ENCODE data around the gene GNAI3. TPM values are rescaled to one million over a fixed set of nuclear protein-coding genes. Genes with fewer than 3 reads are reported as not detected.

The GNAI3 gene
- total and polyA plus RNA-seq, 2 of the 13 experiments (the other 11 are each of a cell fraction or from before 2014, with no cell fraction given): 4.3 to 9.0 TPM

GRCh38 chr1:109619576-109620400 lies 71.4 kb downstream of the GNAI3 start, which contains the start of the genes AMPD2 and GNAT2 (continued):
- TF ChIP-seq, protein P1, sequence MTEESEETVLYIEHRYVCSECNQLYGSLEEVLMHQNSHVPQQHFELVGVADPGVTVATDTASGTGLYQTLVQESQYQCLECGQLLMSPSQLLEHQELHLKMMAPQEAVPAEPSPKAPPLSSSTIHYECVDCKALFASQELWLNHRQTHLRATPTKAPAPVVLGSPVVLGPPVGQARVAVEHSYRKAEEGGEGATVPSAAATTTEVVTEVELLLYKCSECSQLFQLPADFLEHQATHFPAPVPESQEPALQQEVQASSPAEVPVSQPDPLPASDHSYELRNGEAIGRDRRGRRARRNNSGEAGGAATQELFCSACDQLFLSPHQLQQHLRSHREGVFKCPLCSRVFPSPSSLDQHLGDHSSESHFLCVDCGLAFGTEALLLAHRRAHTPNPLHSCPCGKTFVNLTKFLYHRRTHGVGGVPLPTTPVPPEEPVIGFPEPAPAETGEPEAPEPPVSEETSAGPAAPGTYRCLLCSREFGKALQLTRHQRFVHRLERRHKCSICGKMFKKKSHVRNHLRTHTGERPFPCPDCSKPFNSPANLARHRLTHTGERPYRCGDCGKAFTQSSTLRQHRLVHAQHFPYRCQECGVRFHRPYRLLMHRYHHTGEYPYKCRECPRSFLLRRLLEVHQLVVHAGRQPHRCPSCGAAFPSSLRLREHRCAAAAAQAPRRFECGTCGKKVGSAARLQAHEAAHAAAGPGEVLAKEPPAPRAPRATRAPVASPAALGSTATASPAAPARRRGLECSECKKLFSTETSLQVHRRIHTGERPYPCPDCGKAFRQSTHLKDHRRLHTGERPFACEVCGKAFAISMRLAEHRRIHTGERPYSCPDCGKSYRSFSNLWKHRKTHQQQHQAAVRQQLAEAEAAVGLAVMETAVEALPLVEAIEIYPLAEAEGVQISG (CRISPR knock-in tag; IDR thresholded peaks at IDR 0.05): peak; percentile 28; the same call in 1 of the 2 replicates
- TF ChIP-seq KDM3A (CRISPR knock-in tag; IDR thresholded peaks at IDR 0.05; ENCODE audit: low read depth) (no peak), ZNF225 (CRISPR knock-in tag; IDR thresholded peaks at IDR 0.05) (no peak), STAT5B (CRISPR knock-in tag; IDR thresholded peaks at IDR 0.05) (no peak), PATZ1 (CRISPR knock-in tag; IDR thresholded peaks at IDR 0.05) (peak; percentile 20; the same call in 1 of the 2 replicates), SSRP1 (CRISPR knock-in tag; IDR thresholded peaks at IDR 0.05) (no peak), ZNF746 (CRISPR knock-in tag; IDR thresholded peaks at IDR 0.05) (no peak), KDM2A (CRISPR knock-in tag; IDR thresholded peaks at IDR 0.05; ENCODE audit: borderline replicate concordance, low read depth) (peak; percentile 69; the same call in 1 of the 2 replicates), PPARG (CRISPR knock-in tag; conservative IDR thresholded peaks at IDR 0.05) (no peak), RBAK (CRISPR knock-in tag; IDR thresholded peaks at IDR 0.05) (no peak), ZSCAN21 (CRISPR knock-in tag; IDR thresholded peaks at IDR 0.05; ENCODE audit: borderline replicate concordance) (0 out of 2 replicates have a peak, but pooled peaks have one; percentile 64), ZNF326 (CRISPR knock-in tag; IDR thresholded peaks at IDR 0.05; ENCODE audit: borderline replicate concordance) (no peak), ATF7-NPFF (CRISPR knock-in tag; IDR thresholded peaks at IDR 0.05; ENCODE audit: low read depth) (peak; percentile 4; the same call in 1 of the 2 replicates), THAP9 (CRISPR knock-in tag; IDR thresholded peaks at IDR 0.05; ENCODE audit: borderline replicate concordance) (peak; percentile 18; the same call in 1 of the 2 replicates), ZBTB7A (CRISPR knock-in tag; IDR thresholded peaks at IDR 0.05) (peak; percentile 62), ZKSCAN5 (CRISPR knock-in tag; IDR thresholded peaks at IDR 0.05) (no peak)
- TF ChIP-seq, protein P2, sequence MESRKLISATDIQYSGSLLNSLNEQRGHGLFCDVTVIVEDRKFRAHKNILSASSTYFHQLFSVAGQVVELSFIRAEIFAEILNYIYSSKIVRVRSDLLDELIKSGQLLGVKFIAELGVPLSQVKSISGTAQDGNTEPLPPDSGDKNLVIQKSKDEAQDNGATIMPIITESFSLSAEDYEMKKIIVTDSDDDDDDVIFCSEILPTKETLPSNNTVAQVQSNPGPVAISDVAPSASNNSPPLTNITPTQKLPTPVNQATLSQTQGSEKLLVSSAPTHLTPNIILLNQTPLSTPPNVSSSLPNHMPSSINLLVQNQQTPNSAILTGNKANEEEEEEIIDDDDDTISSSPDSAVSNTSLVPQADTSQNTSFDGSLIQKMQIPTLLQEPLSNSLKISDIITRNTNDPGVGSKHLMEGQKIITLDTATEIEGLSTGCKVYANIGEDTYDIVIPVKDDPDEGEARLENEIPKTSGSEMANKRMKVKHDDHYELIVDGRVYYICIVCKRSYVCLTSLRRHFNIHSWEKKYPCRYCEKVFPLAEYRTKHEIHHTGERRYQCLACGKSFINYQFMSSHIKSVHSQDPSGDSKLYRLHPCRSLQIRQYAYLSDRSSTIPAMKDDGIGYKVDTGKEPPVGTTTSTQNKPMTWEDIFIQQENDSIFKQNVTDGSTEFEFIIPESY (CRISPR knock-in tag; IDR thresholded peaks at IDR 0.05): no peak
